ENCODE results near the gene LPO. TPM values are rescaled to one million over a fixed set of nuclear protein-coding genes. Genes with fewer than 3 reads are reported as not detected.

Gene LPO
- total and polyA plus RNA-seq, 9 of the 15 experiments (the other 6 are each of a cell fraction or from before 2014, with no cell fraction given), result 0.07 to 0.11 TPM; not detected in 7

DNA sequence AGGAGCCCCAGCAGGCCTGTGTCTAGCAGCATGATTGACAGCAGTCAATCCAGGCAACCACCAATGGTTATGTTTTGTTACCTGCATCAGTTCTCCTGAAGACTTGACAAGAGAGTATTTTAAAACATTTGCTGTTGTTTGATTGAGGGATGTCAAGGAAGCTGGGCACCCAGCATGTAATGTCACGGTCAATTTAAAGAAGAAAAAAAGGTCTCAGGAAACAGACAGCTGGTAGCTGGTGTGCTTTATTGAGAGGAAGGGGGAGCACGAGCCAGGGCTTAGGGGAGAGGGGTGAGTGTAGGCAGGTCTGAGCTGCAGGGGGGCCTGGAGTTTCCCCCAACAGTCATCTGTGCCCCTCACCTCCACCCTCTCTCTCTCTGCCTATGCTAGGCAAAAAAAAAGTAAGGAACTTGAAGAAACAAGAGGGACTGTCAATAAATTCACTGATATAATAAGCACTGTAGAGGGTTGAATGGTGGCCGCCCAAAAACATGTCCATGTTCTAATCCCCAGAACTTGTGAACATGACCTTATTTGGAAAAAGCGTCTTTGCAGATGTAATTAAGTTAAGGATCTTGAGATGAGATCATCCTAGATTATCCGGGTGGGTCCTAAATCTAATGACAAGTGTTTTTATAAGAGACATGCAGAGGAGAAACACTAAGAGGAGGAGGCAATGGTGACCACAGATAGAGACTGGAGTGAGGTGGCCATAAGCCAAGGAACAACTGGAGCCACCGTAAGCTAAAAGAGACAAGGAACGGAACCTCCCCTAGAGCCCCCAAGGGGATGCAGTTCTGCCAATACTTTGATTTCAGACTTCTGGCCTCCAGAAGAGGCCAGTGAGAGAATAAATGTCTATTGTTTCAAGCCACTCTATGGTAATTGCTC lies 75.7 kb downstream of the LPO start:
- H3K4me3 ChIP-seq, result no peak overlapping the region
- no peaks in the 10 kb centered on the region for H3K79me2 ChIP-seq (ENCODE audit: control insufficient read depth, insufficient read depth, low read length)
- H3K4me1 ChIP-seq (replicated peaks in 1 of 2; ENCODE audit: control insufficient read depth in 2 of 2, insufficient read depth in 2 of 2, low read length in 2 of 2), result peaks cover 0 to 20% of the 10 kb centered on the region in 2 experiments; a peak in 1 of 5 replicates
- WGBS (ENCODE audit: insufficient coverage, low coverage, missing lambda C conversion rate), result 38% methylated on average over 7 of the region's 7 CpGs
- H3K27ac ChIP-seq (ENCODE audit: extremely low read depth, low read depth, low read length), result no peak overlapping the region
- no peaks in the 10 kb centered on the region for H3K9me1 ChIP-seq (ENCODE audit: control insufficient read depth, insufficient read depth, low read length)
- in situ Hi-C loops (cut with MboI) (loop anchor here (5.0 kb wide), 1 partner anchor 133 kb away; no protein-coding TSS in a partner anchor), intact Hi-C loops (cut with micrococcal nuclease) (no loop called here)
- no peaks in the 10 kb centered on the region for H4K20me1 ChIP-seq (replicated peaks; ENCODE audit: control insufficient read depth, insufficient read depth, low read length)
- H3K4me2 ChIP-seq (ENCODE audit: insufficient read depth, low read length), result no peak overlapping the region
- no TSS peak for BruUV-seq (replicated peaks)
- H3K36me3 ChIP-seq (ENCODE audit: control insufficient read depth, insufficient read depth, low read length), result no peaks in the 10 kb centered on the region
- TF ChIP-seq, protein P1, sequence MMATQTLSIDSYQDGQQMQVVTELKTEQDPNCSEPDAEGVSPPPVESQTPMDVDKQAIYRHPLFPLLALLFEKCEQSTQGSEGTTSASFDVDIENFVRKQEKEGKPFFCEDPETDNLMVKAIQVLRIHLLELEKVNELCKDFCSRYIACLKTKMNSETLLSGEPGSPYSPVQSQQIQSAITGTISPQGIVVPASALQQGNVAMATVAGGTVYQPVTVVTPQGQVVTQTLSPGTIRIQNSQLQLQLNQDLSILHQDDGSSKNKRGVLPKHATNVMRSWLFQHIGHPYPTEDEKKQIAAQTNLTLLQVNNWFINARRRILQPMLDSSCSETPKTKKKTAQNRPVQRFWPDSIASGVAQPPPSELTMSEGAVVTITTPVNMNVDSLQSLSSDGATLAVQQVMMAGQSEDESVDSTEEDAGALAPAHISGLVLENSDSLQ (IDR thresholded peaks at IDR 0.05), result peak; percentile 76
- TF ChIP-seq CBX5 (IDR thresholded peaks at IDR 0.05; ENCODE audit: borderline replicate concordance, low read depth), result no peak
- peak; percentile 30 for TF ChIP-seq MEIS2 (IDR thresholded peaks at IDR 0.05; ENCODE audit: partially characterized antibody)
- TF ChIP-seq PCBP1 (IDR thresholded peaks at IDR 0.05; ENCODE audit: low read depth, low read length, poor library complexity, severe bottlenecking), result no peak
- TF ChIP-seq ZNF354B (CRISPR knock-in tag; IDR thresholded peaks at IDR 0.05), result no peak
- TF ChIP-seq ZNF253 (CRISPR knock-in tag; conservative IDR thresholded peaks at IDR 0.05), result no peak
- TF ChIP-seq TBP (optimal IDR thresholded peaks at IDR 0.05; ENCODE audit: low read depth, low read length), result peak; percentile 19
- 0 out of 4 replicates have a peak, but pooled peaks of 1 of the 2 experiments have one; percentile 15 for TF ChIP-seq SRF (CRISPR knock-in tag; IDR thresholded peaks at IDR 0.05)
- no peak for TF ChIP-seq SMARCA4 (IDR thresholded peaks at IDR 0.05)
- TF ChIP-seq XRCC3 (IDR thresholded peaks at IDR 0.05), result no peak
- ATAC-seq, result no peak
- H3K9ac ChIP-seq (ENCODE audit: insufficient read depth in 1 of 2, low read depth in 2 of 2, low read length in 2 of 2), result no peak overlapping the region
- H2AFZ ChIP-seq (ENCODE audit: low read depth, low read length), result no peak overlapping the region
- DNase-seq (ENCODE audit: extremely low read depth in 1 of 4, low spot score in 3 of 4), result no peak
- no peaks in the 10 kb centered on the region for H3K27me3 ChIP-seq (ENCODE audit: control insufficient read depth in 2 of 2, insufficient read depth in 2 of 2, low read length in 2 of 2)
- H3K9me3 ChIP-seq (replicated peaks; ENCODE audit: control insufficient read depth, insufficient read depth, low read depth, low read length), result no peaks in the 10 kb centered on the region
- CTCF ChIA-PET (ENCODE audit: low intra/inter-chr PET ratio), result interaction anchor here (0.6 to 0.8 kb wide), 2 partner anchors 132 to 133 kb away, joined by 3 to 5 read pairs; no protein-coding TSS in a partner anchor
- FAIRE-seq, result peak; percentile 19
- POLR2A ChIA-PET, result interaction anchor here (0.9 to 4.3 kb wide), 4 partner anchors 12 to 39 kb away, joined by 3 to 42 read pairs (median 11); partner anchors contain the start of gene TSPOAP1

All from K562 (cell line).